Measurements from ENCODE around the gene FKBP1C. TPM values are rescaled to one million over a fixed set of nuclear protein-coding genes. Genes with fewer than 3 reads are reported as not detected.
"Not testable (repeated sequence)": the region's sequence is repeated elsewhere in the genome, so short reads cannot be mapped to it uniquely, and the experiment has no call there.

FKBP1C gene
- polyA plus RNA-seq, 2 of the 4 experiments (the other 2 are of a cell fraction), result 0.62 to 2.2 TPM

- 66% methylated on average over 2 of the region's 2 CpGs for WGBS (ENCODE audit: missing lambda C conversion rate)
- FAIRE-seq (no peak), DNase-seq (ENCODE audit: low read depth in 1 of 2, low spot score in 1 of 2) (no peak), ATAC-seq (no peak)
- H3K27ac ChIP-seq, result no peak overlapping the region
- ChIA-PET CTCF (no interaction called here), POLR2A (no interaction called here)
- TF ChIP-seq NR3C1 (IDR thresholded peaks at IDR 0.05) (no peak), CTCF (IDR thresholded peaks at IDR 0.05) (no peak), FOXS1 (CRISPR knock-in tag; IDR thresholded peaks at IDR 0.05) (no peak), HOXA7 (CRISPR knock-in tag; IDR thresholded peaks at IDR 0.05) (no peak), CEBPB (IDR thresholded peaks at IDR 0.05) (no peak), CBX2 (IDR thresholded peaks at IDR 0.05; ENCODE audit: borderline replicate concordance, low read depth) (no peak), POLR2A (IDR thresholded peaks at IDR 0.05; ENCODE audit: low read length) (no peak), CHD4 (IDR thresholded peaks at IDR 0.05; ENCODE audit: borderline replicate concordance) (no peak), RARB (CRISPR knock-in tag; IDR thresholded peaks at IDR 0.05) (no peak), RFX5 (IDR thresholded peaks at IDR 0.05) (no peak), HEYL (CRISPR knock-in tag; IDR thresholded peaks at IDR 0.05) (no peak), KDM1A (IDR thresholded peaks at IDR 0.05; ENCODE audit: low read depth) (no peak), MAZ (IDR thresholded peaks at IDR 0.05; ENCODE audit: borderline replicate concordance, low read depth, low read length) (no peak), EHMT2 (IDR thresholded peaks at IDR 0.05; ENCODE audit: low read depth) (no peak), CHD2 (IDR thresholded peaks at IDR 0.05; ENCODE audit: low read length, partially characterized antibody) (no peak)
- TF ChIP-seq, protein P1, sequence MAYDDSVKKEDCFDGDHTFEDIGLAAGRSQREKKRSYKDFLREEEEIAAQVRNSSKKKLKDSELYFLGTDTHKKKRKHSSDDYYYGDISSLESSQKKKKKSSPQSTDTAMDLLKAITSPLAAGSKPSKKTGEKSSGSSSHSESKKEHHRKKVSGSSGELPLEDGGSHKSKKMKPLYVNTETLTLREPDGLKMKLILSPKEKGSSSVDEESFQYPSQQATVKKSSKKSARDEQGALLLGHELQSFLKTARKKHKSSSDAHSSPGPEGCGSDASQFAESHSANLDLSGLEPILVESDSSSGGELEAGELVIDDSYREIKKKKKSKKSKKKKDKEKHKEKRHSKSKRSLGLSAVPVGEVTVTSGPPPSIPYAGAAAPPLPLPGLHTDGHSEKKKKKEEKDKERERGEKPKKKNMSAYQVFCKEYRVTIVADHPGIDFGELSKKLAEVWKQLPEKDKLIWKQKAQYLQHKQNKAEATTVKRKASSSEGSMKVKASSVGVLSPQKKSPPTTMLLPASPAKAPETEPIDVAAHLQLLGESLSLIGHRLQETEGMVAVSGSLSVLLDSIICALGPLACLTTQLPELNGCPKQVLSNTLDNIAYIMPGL (CRISPR knock-in tag; IDR thresholded peaks at IDR 0.05; ENCODE audit: borderline replicate concordance), result no peak
- H3K4me2 ChIP-seq, result no peak overlapping the region
- no peaks in the 10 kb centered on the region for H3K4me1 ChIP-seq
- H3K9me3 ChIP-seq, result no peaks in the 10 kb centered on the region
- H3K4me3 ChIP-seq, result no peak overlapping the region
Observed at GRCh38 chr6:63213325-63213724, 2.1 kb downstream of the FKBP1C start.

- no peak overlapping the region for H3K27ac ChIP-seq
- no peak for ATAC-seq
- no peak for TF ChIP-seq CHD2 (IDR thresholded peaks at IDR 0.05; ENCODE audit: low read length, partially characterized antibody)
- H3K4me1 ChIP-seq, result no peaks in the 10 kb centered on the region
- no peak overlapping the region for H3K4me2 ChIP-seq
- 7% methylated on average over 3 of the region's 3 CpGs for WGBS (ENCODE audit: missing lambda C conversion rate)
- ChIA-PET POLR2A (no interaction called here), CTCF (no interaction called here)
- no peak for DNase-seq (ENCODE audit: low read depth in 1 of 2, low spot score in 1 of 2)
- no peak for FAIRE-seq
- H3K4me3 ChIP-seq, result no peak overlapping the region
- H3K9me3 ChIP-seq, result no peaks in the 10 kb centered on the region
Observed at GRCh38 chr6:63214816-63215215, 3.5 kb downstream of the FKBP1C start.

DNA sequence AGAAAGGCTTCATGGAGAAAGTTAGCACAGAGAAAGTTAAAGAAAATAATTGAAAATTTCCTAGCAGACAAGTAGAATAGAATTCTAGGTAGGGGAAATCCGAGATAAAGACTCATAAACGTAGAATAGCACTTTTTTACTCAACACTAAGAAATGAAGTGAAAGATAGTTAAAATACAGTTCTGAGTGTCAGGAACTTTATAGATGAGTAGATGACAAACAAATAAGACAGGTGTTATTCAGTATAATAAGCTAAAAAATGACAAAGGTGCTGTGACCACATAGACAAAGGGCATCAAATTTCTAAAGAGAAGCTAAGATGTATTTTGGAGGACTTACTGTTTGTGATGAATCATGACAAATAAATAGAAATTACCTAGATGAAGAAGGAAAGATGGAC lies 12.9 kb downstream of the FKBP1C start:
- ATAC-seq (no peak), DNase-seq (ENCODE audit: low read depth in 1 of 2, low spot score in 1 of 2) (no peak), FAIRE-seq (no peak)
- ChIA-PET CTCF (no interaction called here), POLR2A (no interaction called here)
- WGBS (ENCODE audit: missing lambda C conversion rate), result 6% methylated on average over 2 of the region's 2 CpGs
- no peaks in the 10 kb centered on the region for H3K9me3 ChIP-seq
- no peak overlapping the region for H3K27ac ChIP-seq
- TF ChIP-seq ZFP36 (IDR thresholded peaks at IDR 0.05; ENCODE audit: borderline replicate concordance, partially characterized antibody) (no peak), POLR2AphosphoS2 (conservative IDR thresholded peaks at IDR 0.05; ENCODE audit: low read length) (no peak), KDM5A (IDR thresholded peaks at IDR 0.05) (no peak)
- TF ChIP-seq, protein P2, sequence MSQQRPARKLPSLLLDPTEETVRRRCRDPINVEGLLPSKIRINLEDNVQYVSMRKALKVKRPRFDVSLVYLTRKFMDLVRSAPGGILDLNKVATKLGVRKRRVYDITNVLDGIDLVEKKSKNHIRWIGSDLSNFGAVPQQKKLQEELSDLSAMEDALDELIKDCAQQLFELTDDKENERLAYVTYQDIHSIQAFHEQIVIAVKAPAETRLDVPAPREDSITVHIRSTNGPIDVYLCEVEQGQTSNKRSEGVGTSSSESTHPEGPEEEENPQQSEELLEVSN (IDR thresholded peaks at IDR 0.05; ENCODE audit: borderline replicate concordance, low read depth), result no peak
- H3K4me3 ChIP-seq, result no peak overlapping the region
- H3K4me2 ChIP-seq, result no peak overlapping the region
- H3K4me1 ChIP-seq, result no peaks in the 10 kb centered on the region

GRCh38 chr6:63225987-63226386 lies 14.7 kb downstream of the FKBP1C start:
- DNase-seq (ENCODE audit: low read depth in 1 of 2, low spot score in 1 of 2); H3K9me3 ChIP-seq; H3K4me2 ChIP-seq; ATAC-seq; CTCF ChIA-PET; H3K4me1 ChIP-seq; POLR2A ChIA-PET; H3K27ac ChIP-seq; FAIRE-seq; H3K4me3 ChIP-seq: not testable (repeated sequence)
- 41% methylated on average over 4 of the region's 4 CpGs for WGBS (ENCODE audit: missing lambda C conversion rate)

DNA sequence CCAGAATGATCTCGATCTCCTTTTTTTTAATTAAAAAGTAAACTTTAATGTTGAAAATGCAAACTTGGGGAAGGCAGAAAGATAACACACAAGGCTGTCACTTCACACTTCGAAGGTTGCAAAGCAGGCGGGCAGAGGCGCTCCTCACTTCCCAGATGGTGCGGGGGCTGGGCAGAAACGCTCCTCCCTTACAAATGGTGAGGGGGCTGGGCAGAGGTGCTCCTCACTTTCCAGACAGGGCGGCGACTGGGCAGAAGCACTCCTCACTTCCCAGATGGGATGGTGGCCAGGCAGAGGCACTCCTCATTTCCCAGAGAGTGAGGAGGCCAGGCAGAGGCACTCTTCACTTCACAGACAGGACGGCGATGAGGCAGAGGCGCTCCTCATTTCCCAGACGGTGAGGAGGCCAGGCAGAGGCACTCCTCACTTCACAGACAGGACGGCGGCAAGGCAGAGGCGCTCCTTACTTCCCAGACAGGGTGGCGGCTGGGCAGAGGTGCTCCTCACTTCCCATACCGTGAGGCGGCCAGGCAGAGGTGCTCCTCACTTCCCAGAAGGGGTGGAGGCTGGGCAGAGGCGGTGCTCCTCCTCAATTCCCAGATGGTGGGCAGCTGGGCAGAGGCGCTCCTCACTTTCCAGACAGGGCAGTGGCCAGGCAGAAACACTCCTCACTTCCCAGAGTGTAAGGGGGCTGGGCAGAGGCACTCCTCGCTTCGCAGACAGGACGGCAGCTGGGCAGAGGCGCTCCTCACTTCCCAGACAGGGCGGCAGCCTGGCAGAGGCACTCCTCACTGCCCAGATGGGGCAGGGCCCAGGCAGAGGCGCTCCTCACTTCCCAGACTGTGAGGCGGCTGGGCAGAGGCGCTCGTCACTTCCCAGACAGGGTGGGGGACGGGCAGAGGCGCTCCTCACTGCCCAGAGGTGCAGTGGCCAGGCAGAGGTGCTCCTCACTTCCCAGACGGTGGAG lies 16.9 kb downstream of the FKBP1C start:
- WGBS (ENCODE audit: missing lambda C conversion rate), result 64% methylated on average over 16 of the region's 32 CpGs

GRCh38 chr6:63230027-63230426 lies 18.8 kb downstream of the FKBP1C start:
- H3K4me1 ChIP-seq; CTCF ChIA-PET; FAIRE-seq; H3K4me3 ChIP-seq; H3K9me3 ChIP-seq; H3K4me2 ChIP-seq; H3K27ac ChIP-seq; POLR2A ChIA-PET; DNase-seq (ENCODE audit: low read depth in 1 of 2, low spot score in 1 of 2); ATAC-seq: not testable (repeated sequence)
- WGBS (ENCODE audit: missing lambda C conversion rate), result 53% methylated on average over 10 of the region's 13 CpGs

More for the DNA sequence above, 16.9 kb downstream of the FKBP1C start:
- H3K4me2 ChIP-seq; DNase-seq (ENCODE audit: low read depth in 1 of 2, low spot score in 1 of 2); H3K4me3 ChIP-seq; H3K27ac ChIP-seq; H3K9me3 ChIP-seq; POLR2A ChIA-PET; ATAC-seq; H3K4me1 ChIP-seq; CTCF ChIA-PET; FAIRE-seq: not testable (repeated sequence)

Data from A549 (cell line).